ENCODE results near the gene PPFIBP1.
"Not testable (repeated sequence)": the region's sequence is repeated elsewhere in the genome, so short reads cannot be mapped to it uniquely, and the experiment has no call there.

The PPFIBP1 gene

GRCh38 chr12:27709932-27710591 lies 186.1 kb downstream of the PPFIBP1 start:
- DNase-seq (ENCODE audit: low read depth in 2 of 2) = no peak

GRCh38 chr12:27710592-27711316 lies 186.7 kb downstream of the PPFIBP1 start, which contains the start of gene MRPS35:
TSS of gene MRPS35 (plus strand) at chr12:27710832. CDS start at chr12:27710844, 12 bp downstream.
- peak; percentile 83 to 87 for DNase-seq (ENCODE audit: low read depth in 2 of 2)

- DNase-seq (ENCODE audit: low read depth in 2 of 2) = no peak
Observed at GRCh38 chr12:27711317-27711682, 187.3 kb downstream of the PPFIBP1 start.

- no peak for DNase-seq (ENCODE audit: low read depth in 2 of 2)
Observed at GRCh38 chr12:27711967-27712366, 188.0 kb downstream of the PPFIBP1 start.

- no peak for DNase-seq (ENCODE audit: low read depth in 2 of 2)
Observed at GRCh38 chr12:27723212-27723611, 199.2 kb downstream of the PPFIBP1 start.

GRCh38 chr12:27730097-27730588 lies 206.1 kb downstream of the PPFIBP1 start:
- no peak for DNase-seq (ENCODE audit: low read depth in 2 of 2)

GRCh38 chr12:27732281-27732680 lies 208.3 kb downstream of the PPFIBP1 start:
- no peak for DNase-seq (ENCODE audit: low read depth in 2 of 2)

- no peak for DNase-seq (ENCODE audit: low read depth in 2 of 2)
Observed at GRCh38 chr12:27733052-27733656, 209.1 kb downstream of the PPFIBP1 start.

- no peak for DNase-seq (ENCODE audit: low read depth in 2 of 2)
Observed at GRCh38 chr12:27733791-27734190, 209.8 kb downstream of the PPFIBP1 start.

- DNase-seq (ENCODE audit: low read depth in 2 of 2) = not testable (repeated sequence)
Observed at GRCh38 chr12:27734321-27734720, 210.3 kb downstream of the PPFIBP1 start.

- DNase-seq (ENCODE audit: low read depth in 2 of 2) = no peak
Observed at GRCh38 chr12:27743601-27744000, 219.6 kb downstream of the PPFIBP1 start.
